CD4-positive, alpha-beta T cell treated with Interleukin-4 for 4 hours (primary cell): ENCODE results near the gene KRT84.
"Not testable (repeated sequence)": the region's sequence is repeated elsewhere in the genome, so short reads cannot be mapped to it uniquely, and the experiment has no call there.

Source experiments
- DNase-seq: peaks from one replicate; pipeline ENCODE4 v3.0.0-alpha.2; 2020

Gene KRT84

GRCh38 chr12:52359621-52360061 is 25.8 kb downstream of the KRT84 start:
- no peak for DNase-seq

GRCh38 chr12:52358575-52359350 is 26.7 kb downstream of the KRT84 start:
- DNase-seq: peak; percentile 4

GRCh38 chr12:52356762-52357580 is 28.5 kb downstream of the KRT84 start:
- no peak for DNase-seq

GRCh38 chr12:52356031-52356761 is 29.3 kb downstream of the KRT84 start:
- no peak for DNase-seq

DNA sequence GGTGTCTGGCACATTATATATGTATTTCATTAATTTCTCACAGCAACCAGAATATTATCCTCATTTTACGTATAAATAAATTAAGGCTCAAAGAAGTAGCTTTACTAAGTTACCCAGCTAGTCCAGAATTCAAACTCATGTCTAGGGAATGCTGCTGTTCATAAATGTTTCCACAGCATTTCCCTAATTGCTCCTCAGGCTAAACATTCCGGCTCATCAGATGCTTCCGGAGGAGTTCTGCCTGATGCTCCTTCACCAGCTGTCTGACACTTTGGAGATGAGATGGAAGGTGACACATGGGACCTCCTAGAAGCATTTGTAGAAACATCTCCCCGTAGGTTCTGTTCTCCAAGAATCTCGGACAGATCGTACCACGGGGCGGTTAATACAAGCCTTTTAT is 30.3 kb downstream of the KRT84 start:
- DNase-seq: no peak

GRCh38 chr12:52354200-52354599 is 31.3 kb downstream of the KRT84 start:
- no peak for DNase-seq

DNA sequence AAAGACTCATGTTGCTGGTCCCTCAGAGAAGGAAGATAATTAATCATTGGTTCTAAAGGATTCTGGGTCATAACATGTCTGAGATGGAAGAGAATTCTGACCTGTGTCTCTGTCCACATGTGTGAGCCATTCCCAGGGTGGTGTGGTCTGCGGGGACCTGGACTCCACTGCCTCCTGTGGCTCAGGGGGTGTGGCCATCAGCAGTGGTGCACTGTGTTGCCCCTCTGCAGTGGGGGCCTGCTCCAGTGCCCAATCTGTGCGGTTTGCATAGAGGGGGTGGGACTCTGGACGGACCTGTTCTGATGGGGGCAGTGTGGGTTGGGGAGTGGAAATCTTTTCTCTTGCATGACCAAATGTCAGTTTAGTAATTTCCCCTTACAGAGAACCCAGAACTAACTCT is 31.7 kb downstream of the KRT84 start:
- DNase-seq: no peak

DNA sequence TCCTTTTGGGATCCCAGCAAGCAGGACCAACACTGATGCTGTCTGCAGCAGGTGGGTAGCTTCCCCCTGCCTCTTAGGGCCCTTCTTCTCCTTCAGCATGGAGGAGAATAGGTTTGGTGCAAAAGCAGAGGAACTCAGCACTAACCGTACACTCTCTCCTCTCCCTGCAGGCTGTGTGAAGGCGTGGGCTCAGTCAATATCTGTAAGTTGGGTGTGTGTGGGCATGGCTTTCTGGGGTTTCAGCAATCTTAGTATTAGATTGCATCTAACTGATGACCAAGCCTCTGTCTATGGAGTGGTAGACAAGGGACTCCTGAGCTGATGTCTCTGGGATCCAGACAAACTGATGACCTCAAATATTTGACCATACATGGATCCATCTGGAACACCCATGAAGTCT is 32.5 kb downstream of the KRT84 start:
- no peak for DNase-seq

- DNase-seq: peak; percentile 59
These were observed 34.0 kb downstream of the KRT84 start for GRCh38 chr12:52351196-52352059.

GRCh38 chr12:52350786-52351185 is 34.7 kb downstream of the KRT84 start:
- DNase-seq: no peak

DNA sequence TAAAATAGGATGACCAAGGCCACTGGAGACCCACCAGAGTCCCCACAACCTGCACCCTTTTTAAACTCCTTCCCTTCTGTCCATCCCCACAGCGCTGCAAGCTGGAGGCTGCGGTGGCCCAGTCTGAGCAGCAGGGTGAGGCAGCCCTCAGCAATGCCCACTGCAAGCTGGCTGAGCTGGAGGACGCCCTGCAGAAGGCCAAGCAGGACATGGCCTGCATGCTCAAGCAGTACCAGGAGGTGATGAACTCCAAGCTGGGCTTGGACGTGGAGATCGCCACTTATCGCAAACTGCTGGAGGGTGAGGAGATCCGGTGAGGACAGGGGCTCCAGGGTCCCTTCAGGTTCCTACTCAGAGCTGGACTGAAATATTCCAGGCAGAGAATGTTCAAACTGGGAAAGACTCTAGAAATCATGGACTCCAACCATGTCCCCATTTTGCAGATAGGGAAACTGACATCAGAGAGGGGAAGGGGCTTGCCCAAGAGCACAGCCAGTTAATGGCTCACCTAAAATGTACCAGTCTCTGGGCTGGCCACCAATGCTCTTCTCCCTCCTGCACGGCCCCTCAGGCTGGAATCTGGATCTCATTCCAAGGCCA is 35.3 kb downstream of the KRT84 start:
- no peak for DNase-seq

DNA sequence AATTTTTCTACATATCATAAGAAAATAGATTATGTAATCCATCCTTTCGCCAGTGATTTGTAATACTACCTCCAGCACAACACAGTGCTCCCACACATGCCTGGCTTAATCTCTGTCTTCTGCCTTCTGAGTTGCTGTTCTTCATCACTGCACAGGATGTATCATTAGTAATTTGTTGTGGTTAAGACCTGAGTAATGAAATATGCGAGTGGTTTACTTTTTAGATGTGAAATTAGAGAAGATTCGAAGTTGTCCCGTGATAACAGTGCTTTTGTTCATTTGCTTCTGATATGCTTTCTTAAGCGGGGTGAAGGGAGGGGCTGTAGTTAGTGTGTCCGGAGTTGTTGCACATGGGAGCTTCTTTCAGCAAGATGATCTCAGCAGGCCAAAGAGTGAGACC is 36.3 kb downstream of the KRT84 start:
- DNase-seq: no peak

DNA sequence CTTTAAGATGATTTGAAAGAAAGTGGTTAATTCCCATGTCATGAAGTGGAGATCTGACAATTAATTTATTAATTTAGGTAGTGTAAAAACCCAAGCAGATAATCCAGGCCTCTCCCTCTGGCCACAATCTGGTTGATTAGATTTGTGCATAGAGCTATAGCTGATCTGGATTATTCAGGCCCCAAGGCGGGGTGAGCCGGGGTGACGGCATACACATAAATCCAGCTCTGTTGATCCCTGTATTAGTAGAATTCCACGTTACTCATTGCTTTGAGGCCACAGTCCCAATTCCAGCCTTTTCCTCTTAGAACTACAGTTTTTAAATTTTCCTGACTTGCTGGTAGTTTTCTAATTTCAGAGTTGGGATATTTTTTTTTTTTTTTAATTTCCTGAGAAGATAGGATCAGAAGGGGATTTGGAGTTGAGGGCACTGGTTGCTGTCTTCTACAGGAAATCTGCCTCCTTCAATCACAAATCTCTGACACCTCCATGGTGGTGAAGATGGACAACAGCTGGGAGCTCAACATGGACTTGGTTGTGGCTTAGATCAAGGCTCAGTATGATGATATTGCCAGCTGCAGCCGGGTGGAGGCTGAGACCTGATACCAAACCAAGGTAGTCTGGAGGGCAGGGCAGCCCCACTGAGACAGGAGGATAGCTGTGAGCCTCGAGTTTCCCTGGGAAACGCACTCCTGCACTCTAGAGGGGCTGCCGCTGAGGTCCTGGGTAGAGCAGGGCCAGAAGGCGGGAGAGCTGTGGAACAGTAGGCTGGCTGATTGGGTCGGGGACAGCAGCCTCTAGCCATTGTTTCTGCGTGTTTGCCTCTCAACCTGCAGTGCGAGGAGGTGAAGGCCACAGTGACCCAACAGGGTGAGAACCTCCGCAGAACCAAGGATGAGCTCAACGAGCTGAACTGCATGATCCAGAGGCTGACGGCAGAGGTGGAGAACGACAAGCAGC is 37.6 kb downstream of the KRT84 start:
- no peak for DNase-seq

DNA sequence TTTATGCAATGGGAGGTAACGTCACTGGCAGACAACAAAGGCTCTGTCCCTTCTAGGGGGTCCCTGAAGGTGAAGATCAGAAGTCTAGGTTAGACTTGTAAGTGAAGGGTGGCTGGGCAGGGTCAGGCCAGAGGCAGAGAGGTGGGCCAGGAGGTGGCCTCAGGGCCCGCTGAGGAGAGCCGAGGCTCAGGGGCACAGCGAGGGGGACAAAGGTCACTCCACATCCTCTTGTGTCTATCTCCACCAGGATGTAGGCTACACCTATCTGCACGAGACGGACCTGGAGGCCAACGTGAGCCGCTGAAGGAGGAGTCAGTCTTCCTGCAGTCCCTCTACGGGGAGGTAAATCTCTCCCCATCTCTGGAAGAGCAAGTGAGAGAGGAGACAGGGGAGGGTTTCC is 38.4 kb downstream of the KRT84 start:
- DNase-seq: no peak

GRCh38 chr12:52346593-52346992 is 38.9 kb downstream of the KRT84 start:
- DNase-seq: no peak

DNA sequence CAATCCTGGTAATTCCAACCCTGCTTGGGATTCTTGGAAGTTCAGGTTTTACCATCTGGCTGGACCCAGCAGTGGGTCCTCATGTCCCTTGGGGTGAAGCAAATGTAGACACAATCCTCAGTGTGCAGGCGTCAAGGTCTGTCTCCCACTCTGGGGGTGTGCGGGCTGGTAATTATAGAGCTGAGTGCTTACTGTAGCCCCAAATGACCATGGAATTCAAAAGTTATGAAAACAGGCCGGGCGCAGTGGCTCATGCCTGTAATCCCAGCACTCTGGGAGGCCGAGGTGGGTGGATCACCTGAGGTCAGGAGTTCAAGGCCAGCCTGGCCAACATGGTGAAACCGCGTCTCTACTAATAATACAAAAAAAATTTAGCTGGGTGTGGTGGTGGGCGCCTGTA is 40.4 kb downstream of the KRT84 start:
- not testable (repeated sequence) for DNase-seq

DNA sequence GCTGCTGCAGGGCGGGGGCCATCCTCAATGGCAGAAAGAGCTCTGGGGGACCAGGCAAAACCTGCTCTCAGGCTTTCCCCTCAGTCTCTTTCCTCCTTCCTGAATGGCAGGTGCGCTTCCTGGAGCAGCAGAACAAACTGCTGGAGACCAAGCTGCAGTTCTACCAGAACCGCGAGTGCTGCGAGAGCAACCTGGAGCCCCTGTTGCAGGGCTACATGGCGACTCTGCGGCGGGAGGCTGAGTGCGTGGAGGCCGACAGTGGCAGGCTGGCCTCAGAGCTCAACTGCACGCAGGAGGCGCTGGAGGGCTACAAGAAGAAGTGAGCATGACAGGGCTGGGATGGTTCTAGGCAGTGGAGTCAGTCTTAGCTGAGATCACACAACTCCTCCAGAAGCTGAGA is 41.3 kb downstream of the KRT84 start:
- DNase-seq: no peak

DNA sequence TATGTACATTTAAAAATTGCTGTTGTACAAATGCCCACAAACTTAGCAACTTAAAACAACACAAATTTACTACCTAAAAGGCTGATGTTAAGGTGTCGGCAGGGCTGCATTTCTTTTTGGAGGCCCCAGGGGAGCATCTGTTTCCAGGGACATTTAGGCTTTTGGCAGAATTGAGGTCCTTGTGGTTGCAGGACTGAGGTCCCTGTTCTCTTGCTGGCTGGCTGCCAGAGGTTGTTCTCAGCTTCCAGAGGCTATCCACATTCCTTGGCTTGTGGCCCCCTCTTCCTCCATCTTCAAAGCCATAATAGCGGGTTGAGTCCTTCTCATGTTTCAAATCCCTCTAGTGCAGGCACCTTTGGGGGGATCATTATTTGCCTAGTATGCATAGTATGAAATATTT is 41.9 kb downstream of the KRT84 start:
- no peak for DNase-seq

- no peak for DNase-seq
These were observed 42.5 kb downstream of the KRT84 start for GRCh38 chr12:52342781-52343490.

GRCh38 chr12:52341066-52341580 is 44.3 kb downstream of the KRT84 start:
- DNase-seq: no peak
